Fibroblast of lung (primary cell): ENCODE results near the gene TCF4. TPM values are rescaled to one million over a fixed set of nuclear protein-coding genes. Genes with fewer than 3 reads are reported as not detected.

Experiments used
- DNase-seq, 2 donors: peaks; one replicate each; pipeline versions ENCODE4 v3.0.0 to v3.0.0-alpha.2; 2010; ENCODE audit warnings: low read depth in 2 of 2
- H2AFZ ChIP-seq: 2 replicates; pipeline ENCODE4 v1.5.1; 2012; ENCODE audit warnings: low read length, control low read depth, inconsistent platforms
- H3K27ac ChIP-seq: 2 replicates; pipeline ENCODE4 v1.5.1; 2011; ENCODE audit warnings: low read length, control low read depth; ENCODE audit not compliant: insufficient read depth
- H3K27me3 ChIP-seq: 2 replicates; pipeline ENCODE4 v1.5.1; 2011; ENCODE audit warnings: mild to moderate bottlenecking, low read length; ENCODE audit not compliant: control insufficient read depth, insufficient read depth
- H3K36me3 ChIP-seq: 2 replicates; pipeline ENCODE4 v1.5.1; 2011; ENCODE audit warnings: low read length; ENCODE audit not compliant: control insufficient read depth, insufficient read depth
- H3K4me1 ChIP-seq: 2 replicates; pipeline ENCODE4 v1.5.1; 2011; ENCODE audit warnings: low read length; ENCODE audit not compliant: control insufficient read depth, insufficient read depth; ENCODE audit errors: extremely low read depth
- H3K4me2 ChIP-seq: 2 replicates; pipeline ENCODE4 v1.5.1; 2011; ENCODE audit warnings: low read length, control low read depth; ENCODE audit not compliant: insufficient read depth; ENCODE audit errors: extremely low read depth
- H3K4me3 ChIP-seq, 4 experiments: fragments of 200-600 bp in 1 of 4; sonication (generic) in 1 of 4; replicated peaks in 1 of 4; 2 replicates each; pipeline ENCODE4 v1.5.1; 2011 to 2016; ENCODE audit warnings: low read length in 4 of 4, low read depth in 3 of 4, mild to moderate bottlenecking in 3 of 4, control low read depth in 2 of 4, inconsistent platforms in 1 of 4, mixed read lengths in 1 of 4; ENCODE audit not compliant: insufficient read depth in 1 of 4; ENCODE audit errors: control extremely low read depth in 1 of 4
- H3K79me2 ChIP-seq: 2 replicates; pipeline ENCODE4 v1.5.1; 2012; ENCODE audit warnings: mild to moderate bottlenecking, low read length, inconsistent platforms; ENCODE audit not compliant: control insufficient read depth, insufficient read depth
- H3K9ac ChIP-seq: 2 replicates; pipeline ENCODE4 v1.5.1; 2011; ENCODE audit warnings: mild to moderate bottlenecking, low read length, control low read depth; ENCODE audit not compliant: insufficient read depth
- H3K9me3 ChIP-seq: 2 replicates; pipeline ENCODE4 v1.5.1; 2012; ENCODE audit warnings: low read depth, low read length; ENCODE audit not compliant: control insufficient read depth, insufficient read depth
- H4K20me1 ChIP-seq: 2 replicates; pipeline ENCODE4 v1.5.1; 2011; ENCODE audit warnings: low read length; ENCODE audit not compliant: control insufficient read depth, insufficient read depth; ENCODE audit errors: extremely low read depth
- CTCF ChIP-seq, 2 donors: IDR thresholded peaks in 1 of 2; conservative IDR thresholded peaks in 1 of 2; 1 replicate in 1 of 2; 2 replicates in 1 of 2; pipeline ENCODE4 v1.5.1; 2011 to 2012; ENCODE audit warnings: low read length in 2 of 2, control low read depth in 1 of 2, inconsistent platforms in 1 of 2, low read depth in 1 of 2, mild to moderate bottlenecking in 1 of 2
- EZH2 ChIP-seq: IDR thresholded peaks from 2 replicates; pipeline ENCODE4 v1.5.1; 2012; ENCODE audit warnings: low read length, control low read depth, mild to moderate bottlenecking; ENCODE audit errors: missing control alignments
- polyA plus RNA-seq, 2 donors: library from polyadenylated mRNA; depleted of rRNA in 1 of 2; stranded (reverse) in 1 of 2; unstranded in 1 of 2; fragments of >200 nt; gene quantifications; 2 replicates each; pipeline ENCODE4 v1.2.1, GENCODE V29; 2011 to 2012; ENCODE audit warnings: missing spikeins in 1 of 2
- total RNA-seq: library from RNA; depleted of rRNA; stranded (reverse); fragments of >200 nt; gene quantifications from 2 replicates; pipeline ENCODE4 v1.2.1, GENCODE V29; 2014

TCF4 gene
- total and polyA plus RNA-seq, 2 donors (not counting 1 experiment from before 2014, with no cell fraction given) = 48.9 to 57.6 TPM

DNA sequence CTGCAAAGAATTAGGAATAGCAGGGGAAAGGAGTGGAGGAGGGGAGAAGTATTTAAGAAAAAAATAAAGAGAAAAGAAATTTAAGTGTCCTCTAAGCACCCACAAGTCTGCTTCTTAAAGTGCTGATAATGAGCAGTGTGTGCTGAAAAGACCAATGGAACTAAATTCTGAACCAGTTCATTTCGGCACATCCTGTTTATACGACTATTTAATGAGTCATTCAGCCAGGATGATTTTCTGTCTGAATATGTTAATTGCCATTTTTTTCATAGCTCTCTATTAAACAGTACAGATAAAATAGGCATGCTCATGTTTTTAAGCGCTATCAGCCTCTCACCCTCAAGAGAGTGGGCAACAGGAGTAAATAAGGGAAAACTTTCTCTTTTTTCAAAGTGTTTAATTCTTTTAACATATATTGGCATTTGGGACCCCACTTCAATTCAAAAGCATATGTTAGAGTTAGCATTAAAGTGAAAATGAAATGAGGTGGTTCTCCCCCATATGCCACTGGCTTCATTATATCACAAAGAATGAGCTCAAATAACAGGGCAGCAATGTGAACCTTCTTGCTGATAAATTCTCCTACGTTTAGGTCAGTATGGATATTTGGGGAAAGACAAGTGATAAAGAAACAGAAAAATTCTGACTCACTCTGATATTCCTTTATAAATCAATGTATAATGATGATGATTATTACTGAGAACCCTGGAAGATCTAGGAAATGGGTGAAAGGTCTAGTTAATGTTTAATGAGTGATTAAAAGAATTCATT lies 87.5 kb downstream of the TCF4 start:
- peaks cover 19% of the 10 kb centered on the region for H3K79me2 ChIP-seq
- H3K4me3 ChIP-seq = peak overlapping the region; percentile 39 to 54 (median 48)
- no peaks in the 10 kb centered on the region for H4K20me1 ChIP-seq
- TF ChIP-seq EZH2 (no peak), CTCF (conservative IDR thresholded peaks at IDR 0.05 in 1 of 2, IDR thresholded peaks at IDR 0.05 in 1 of 2; ENCODE audit: low read depth in 1 of 2, low read length in 2 of 2) (no peak)
- H3K4me1 ChIP-seq = peaks cover 6% of the 10 kb centered on the region
- no peaks in the 10 kb centered on the region for H3K27me3 ChIP-seq
- peak overlapping the region; percentile 83 for H3K4me2 ChIP-seq
- H3K9ac ChIP-seq = no peak overlapping the region
- DNase-seq = peak; percentile 86 to 97
- peak overlapping the region; percentile 66 for H3K27ac ChIP-seq
- H2AFZ ChIP-seq = no peak overlapping the region
- H3K36me3 ChIP-seq = no peaks in the 10 kb centered on the region
- no peaks in the 10 kb centered on the region for H3K9me3 ChIP-seq

DNA sequence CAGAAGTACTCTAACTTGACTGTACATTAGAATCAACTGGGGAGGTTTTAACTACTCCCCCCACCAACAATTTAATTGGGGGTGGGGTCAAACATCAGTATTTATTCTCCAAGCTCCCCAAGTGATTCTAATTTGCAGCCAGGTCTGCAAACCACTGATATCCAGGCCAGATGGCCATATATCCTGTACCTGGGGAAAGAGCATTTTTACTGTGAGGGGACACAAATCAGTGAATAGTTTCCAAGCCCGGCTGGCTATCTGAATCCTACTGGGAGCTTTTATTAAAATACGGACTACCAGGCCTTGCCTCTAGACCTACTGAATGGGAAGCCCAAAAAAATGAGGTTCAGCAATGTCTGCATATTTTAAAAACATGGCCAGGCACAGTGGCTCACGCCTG lies 88.5 kb downstream of the TCF4 start:
- Histone ChIP-seq H3K4me3 (no peak overlapping the region), H3K9ac (no peak overlapping the region), H3K4me2 (no peak overlapping the region), H3K79me2 (peaks cover 19% of the 10 kb centered on the region), H3K36me3 (no peaks in the 10 kb centered on the region), H3K27ac (no peak overlapping the region), H3K27me3 (no peaks in the 10 kb centered on the region), H2AFZ (no peak overlapping the region), H3K4me1 (peaks cover 6% of the 10 kb centered on the region), H3K9me3 (no peaks in the 10 kb centered on the region), H4K20me1 (no peaks in the 10 kb centered on the region)
- TF ChIP-seq EZH2 = no peak
- TF ChIP-seq CTCF (conservative IDR thresholded peaks at IDR 0.05 in 1 of 2, IDR thresholded peaks at IDR 0.05 in 1 of 2; ENCODE audit: low read depth in 1 of 2, low read length in 2 of 2) = no peak
- no peak for DNase-seq

GRCh38 chr18:55497825-55498403 lies 90.1 kb downstream of the TCF4 start:
- Histone ChIP-seq H2AFZ (no peak overlapping the region), H3K4me1 (peaks cover 6% of the 10 kb centered on the region), H3K36me3 (no peaks in the 10 kb centered on the region), H3K27me3 (no peaks in the 10 kb centered on the region), H3K9ac (no peak overlapping the region), H3K9me3 (no peaks in the 10 kb centered on the region), H3K27ac (no peak overlapping the region), H3K4me2 (no peak overlapping the region), H3K4me3 (no peak overlapping the region), H3K79me2 (peaks cover 12% of the 10 kb centered on the region), H4K20me1 (no peaks in the 10 kb centered on the region)
- DNase-seq = no peak
- TF ChIP-seq EZH2 (no peak), CTCF (conservative IDR thresholded peaks at IDR 0.05 in 1 of 2, IDR thresholded peaks at IDR 0.05 in 1 of 2; ENCODE audit: low read depth in 1 of 2, low read length in 2 of 2) (no peak)
